GM10248 (cell line): ENCODE measurements around the gene NIN.
"Not testable (repeated sequence)": the region's sequence is repeated elsewhere in the genome, so short reads cannot be mapped to it uniquely, and the experiment has no call there.

Source experiments
- CTCF ChIA-PET: fragments of 300-600 bp; sonication (Branson Sonifier 250); formaldehyde crosslinking; extraction: SDS; loops from one replicate; lab custom pipeline; 2021; ENCODE audit warnings: antibody characterized with exemption; lab: Yijun Ruan, JAX
- POLR2A ChIA-PET: fragments of 350-650 bp; sonication (Branson Sonifier 250); formaldehyde crosslinking; extraction: SDS; loops from one replicate; lab custom pipeline; 2020; ENCODE audit warnings: antibody characterized with exemption; lab: Yijun Ruan, JAX
- DNase-seq: peaks from one replicate; pipeline ENCODE4 v3.0.0; 2012; ENCODE audit errors: extremely low spot score
- TF ChIP-seq, protein P1 (sequence below): IDR thresholded peaks from 2 replicates; pipeline ENCODE4 v1.5.1; 2012; ENCODE audit warnings: mild to moderate bottlenecking, low read depth; ENCODE audit errors: extremely low read depth, missing control alignments, control extremely low read depth

NIN gene

GRCh38 chr14:50717811-50718210 lies 113.2 kb downstream of the NIN start:
- TF ChIP-seq, protein P1, sequence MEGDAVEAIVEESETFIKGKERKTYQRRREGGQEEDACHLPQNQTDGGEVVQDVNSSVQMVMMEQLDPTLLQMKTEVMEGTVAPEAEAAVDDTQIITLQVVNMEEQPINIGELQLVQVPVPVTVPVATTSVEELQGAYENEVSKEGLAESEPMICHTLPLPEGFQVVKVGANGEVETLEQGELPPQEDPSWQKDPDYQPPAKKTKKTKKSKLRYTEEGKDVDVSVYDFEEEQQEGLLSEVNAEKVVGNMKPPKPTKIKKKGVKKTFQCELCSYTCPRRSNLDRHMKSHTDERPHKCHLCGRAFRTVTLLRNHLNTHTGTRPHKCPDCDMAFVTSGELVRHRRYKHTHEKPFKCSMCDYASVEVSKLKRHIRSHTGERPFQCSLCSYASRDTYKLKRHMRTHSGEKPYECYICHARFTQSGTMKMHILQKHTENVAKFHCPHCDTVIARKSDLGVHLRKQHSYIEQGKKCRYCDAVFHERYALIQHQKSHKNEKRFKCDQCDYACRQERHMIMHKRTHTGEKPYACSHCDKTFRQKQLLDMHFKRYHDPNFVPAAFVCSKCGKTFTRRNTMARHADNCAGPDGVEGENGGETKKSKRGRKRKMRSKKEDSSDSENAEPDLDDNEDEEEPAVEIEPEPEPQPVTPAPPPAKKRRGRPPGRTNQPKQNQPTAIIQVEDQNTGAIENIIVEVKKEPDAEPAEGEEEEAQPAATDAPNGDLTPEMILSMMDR: no peak
- CTCF ChIA-PET: interaction anchor here (1.2 to 2.0 kb wide), 3 partner anchors 13 to 101 kb away, joined by 4 to 5 read pairs (median 5); no protein-coding TSS in a partner anchor
- POLR2A ChIA-PET: no interaction called here
- no peak for DNase-seq

- ChIA-PET CTCF (interaction anchor here (0.6 to 5.6 kb wide), 45 partner anchors 9 to 394 kb away, joined by 3 to 41 read pairs (median 6); partner anchors contain the start of gene SAV1), POLR2A (interaction anchor here (0.6 kb wide), 1 partner anchor 45 kb away, joined by 7 read pairs; no protein-coding TSS in a partner anchor)
- TF ChIP-seq, protein P1: peak; percentile 59
- DNase-seq: peak; percentile 59
Measured at GRCh38 chr14:50714450-50715073, 116.4 kb downstream of the NIN start.

GRCh38 chr14:50711043-50711442 lies 119.9 kb downstream of the NIN start:
- POLR2A ChIA-PET: no interaction called here
- DNase-seq: no peak
- CTCF ChIA-PET: interaction anchor here (1.4 to 5.6 kb wide), 8 partner anchors 13 to 149 kb away, joined by 3 to 41 read pairs (median 4); no protein-coding TSS in a partner anchor
- TF ChIP-seq, protein P1: no peak

- ChIA-PET POLR2A (interaction anchor here (0.6 kb wide), 1 partner anchor 37 kb away, joined by 5 read pairs; no protein-coding TSS in a partner anchor), CTCF (interaction anchor here (1.2 to 2.1 kb wide), 3 partner anchors 10 to 71 kb away, joined by 3 to 12 read pairs (median 4); no protein-coding TSS in a partner anchor)
- DNase-seq: no peak
- TF ChIP-seq, protein P1: no peak
Measured at GRCh38 chr14:50705026-50705593, 125.9 kb downstream of the NIN start.

DNA sequence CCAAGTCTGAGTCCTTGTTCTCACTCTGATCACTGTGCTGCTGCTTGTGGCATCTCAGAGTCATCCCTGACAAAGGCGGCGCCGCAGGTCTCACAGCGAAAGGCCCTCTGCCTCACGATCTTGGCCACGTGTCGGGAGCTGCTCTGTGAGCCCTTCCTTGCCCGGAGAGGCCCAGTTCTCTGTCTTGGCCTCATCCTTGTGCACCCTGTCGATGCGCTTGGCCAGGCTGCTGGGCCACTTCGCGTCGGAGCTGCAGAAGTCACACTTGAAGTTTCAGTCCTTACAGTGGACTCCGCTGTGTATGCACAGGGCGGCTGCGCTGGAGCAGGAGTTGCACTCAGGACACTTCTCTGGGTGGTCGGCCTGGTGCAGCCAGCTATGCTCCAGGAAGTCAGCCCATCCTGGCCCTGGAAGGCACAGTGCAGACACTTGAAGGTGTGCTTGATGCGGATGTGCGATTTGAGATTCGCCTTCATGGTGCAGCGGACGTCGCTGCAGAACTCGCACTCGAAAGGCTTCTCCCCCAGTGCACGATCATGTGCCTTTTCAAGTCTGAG lies 126.4 kb downstream of the NIN start:
- no peak for DNase-seq
- ChIA-PET CTCF (interaction anchor here (1.2 to 2.1 kb wide), 4 partner anchors 10 to 71 kb away, joined by 3 to 12 read pairs (median 4); no protein-coding TSS in a partner anchor), POLR2A (no interaction called here)
- TF ChIP-seq, protein P1: no peak

DNA sequence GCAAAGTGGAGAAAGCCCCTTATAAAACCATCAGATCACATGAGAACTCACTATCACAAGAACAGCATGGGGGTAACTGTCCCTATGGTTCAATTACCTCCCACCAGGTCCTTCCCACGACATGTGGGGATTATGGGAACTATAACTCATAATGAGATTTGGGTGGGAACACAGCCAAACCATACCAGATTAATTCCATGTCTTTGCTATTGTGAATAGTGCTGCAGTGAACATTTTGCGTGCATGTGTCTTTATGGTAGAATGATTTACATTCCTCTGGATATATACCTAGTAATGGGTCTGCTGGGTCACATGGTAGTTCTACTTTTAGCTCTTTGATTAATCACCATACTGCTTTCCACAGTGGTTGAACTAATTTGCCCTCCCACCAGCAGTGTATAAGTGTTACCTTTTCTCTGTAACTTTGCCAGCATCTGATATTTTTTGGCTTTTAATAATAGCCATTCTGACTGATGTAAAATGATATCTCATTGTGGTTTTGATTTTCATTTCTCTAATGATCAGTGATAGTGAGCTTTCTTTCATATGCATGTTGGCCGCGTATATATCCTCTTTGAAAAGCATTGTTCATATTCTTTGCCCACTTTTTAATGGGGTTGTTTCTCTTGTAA lies 133.2 kb downstream of the NIN start:
- POLR2A ChIA-PET: no interaction called here
- TF ChIP-seq, protein P1: no peak
- CTCF ChIA-PET: interaction anchor here (1.3 to 2.6 kb wide), 3 partner anchors 10 to 17 kb away, joined by 4 to 18 read pairs (median 4); no protein-coding TSS in a partner anchor
- DNase-seq: no peak

DNA sequence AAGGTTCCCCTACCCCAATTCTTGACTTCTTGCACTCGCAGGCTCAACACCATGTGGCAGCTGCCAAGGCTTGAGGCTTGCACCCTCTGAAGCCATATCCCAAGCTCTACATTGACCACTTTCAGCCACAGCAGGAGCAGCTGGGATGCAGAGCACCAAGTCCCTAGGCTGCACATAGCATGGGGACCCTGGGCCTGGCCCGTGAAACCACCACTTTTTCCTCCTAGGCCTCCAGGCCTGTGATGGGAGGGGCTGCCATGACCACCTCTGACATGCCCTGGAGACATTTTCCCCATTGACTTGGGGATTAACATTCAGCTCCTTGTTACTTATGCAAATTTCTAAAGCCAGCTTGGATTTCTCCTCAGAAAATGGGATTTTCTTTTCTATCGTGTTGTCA lies 136.7 kb downstream of the NIN start:
- DNase-seq, POLR2A ChIA-PET: not testable (repeated sequence)
- CTCF ChIA-PET: interaction anchor here (0.8 kb wide), 1 partner anchor 34 kb away, joined by 3 read pairs; no protein-coding TSS in a partner anchor
